ENCODE measurements around the gene PLA2G2D.

PLA2G2D gene

GRCh38 chr1:20139776-20140612, 20.7 kb upstream of the PLA2G2D start:
- in situ Hi-C loops (cut with MboI; ENCODE audit: low sequenced_read_pairs, unreplicated experiment) = no loop called here
- no peak for TF ChIP-seq CTCF (IDR thresholded peaks at IDR 0.05; ENCODE audit: borderline replicate concordance, control extremely low read depth, extremely low read depth, insufficient read depth, missing control alignments)
- DNase-seq (ENCODE audit: low spot score) = no peak

GRCh38 chr1:20138961-20139550, 19.7 kb upstream of the PLA2G2D start, which contains the start of gene PLA2G2F:
Gene PLA2G2F, plus strand, starts transcription at chr1:20139323. Its CDS starts 105 bp downstream, at chr1:20139428.
- no peak for TF ChIP-seq CTCF (IDR thresholded peaks at IDR 0.05; ENCODE audit: borderline replicate concordance, control extremely low read depth, extremely low read depth, insufficient read depth, missing control alignments)
- DNase-seq (ENCODE audit: low spot score) = no peak
- in situ Hi-C loops (cut with MboI; ENCODE audit: low sequenced_read_pairs, unreplicated experiment) = no loop called here

- TF ChIP-seq CTCF (IDR thresholded peaks at IDR 0.05; ENCODE audit: borderline replicate concordance, control extremely low read depth, extremely low read depth, insufficient read depth, missing control alignments) = no peak
- in situ Hi-C loops (cut with MboI; ENCODE audit: low sequenced_read_pairs, unreplicated experiment) = no loop called here
- no peak for DNase-seq (ENCODE audit: low spot score)
Measured at GRCh38 chr1:20138346-20138745, 19.0 kb upstream of the PLA2G2D start.

GRCh38 chr1:20137604-20138003, 18.3 kb upstream of the PLA2G2D start:
- DNase-seq (ENCODE audit: low spot score) = no peak
- in situ Hi-C loops (cut with MboI; ENCODE audit: low sequenced_read_pairs, unreplicated experiment) = no loop called here
- no peak for TF ChIP-seq CTCF (IDR thresholded peaks at IDR 0.05; ENCODE audit: borderline replicate concordance, control extremely low read depth, extremely low read depth, insufficient read depth, missing control alignments)

GRCh38 chr1:20137055-20137454, 17.7 kb upstream of the PLA2G2D start:
- DNase-seq (ENCODE audit: low spot score) = no peak
- TF ChIP-seq CTCF (IDR thresholded peaks at IDR 0.05; ENCODE audit: borderline replicate concordance, control extremely low read depth, extremely low read depth, insufficient read depth, missing control alignments) = no peak
- in situ Hi-C loops (cut with MboI; ENCODE audit: low sequenced_read_pairs, unreplicated experiment) = no loop called here

- no peak for TF ChIP-seq CTCF (IDR thresholded peaks at IDR 0.05; ENCODE audit: borderline replicate concordance, control extremely low read depth, extremely low read depth, insufficient read depth, missing control alignments)
- no peak for DNase-seq (ENCODE audit: low spot score)
- in situ Hi-C loops (cut with MboI; ENCODE audit: low sequenced_read_pairs, unreplicated experiment) = no loop called here
Measured at GRCh38 chr1:20136249-20136648, 16.9 kb upstream of the PLA2G2D start.

Data from GM13976 (cell line).